ENCODE measurements around the gene DEXI. TPM values are rescaled to one million over a fixed set of nuclear protein-coding genes. Genes with fewer than 3 reads are reported as not detected.
"Not testable (repeated sequence)": the region's sequence is repeated elsewhere in the genome, so short reads cannot be mapped to it uniquely, and the experiment has no call there.

The DEXI gene
- total and polyA plus RNA-seq, 9 donors, result 46.8 to 64.5 (median 52.3) TPM

DNA sequence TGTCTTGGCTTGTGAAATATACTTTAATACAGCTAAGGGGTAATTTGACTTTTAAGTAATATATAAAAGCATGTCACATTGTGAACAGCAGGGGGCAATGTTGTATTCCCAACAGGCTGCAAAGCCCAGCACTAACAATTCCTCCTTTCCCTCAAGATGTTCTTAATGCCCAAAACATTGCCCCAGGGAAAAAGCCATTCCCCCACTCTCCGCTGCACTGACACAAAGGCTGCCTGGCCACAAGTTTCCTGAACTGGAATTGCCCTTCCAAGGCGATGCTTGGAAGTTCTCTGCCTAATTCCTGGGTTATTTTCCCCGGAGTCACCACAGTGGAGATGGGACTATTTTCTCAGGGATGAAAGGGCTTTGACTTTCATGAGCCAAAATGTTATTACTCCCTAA is 29.3 kb upstream of the DEXI start:
- WGBS (ENCODE audit: insufficient coverage), result no CpG with 5 or more reads among the region's 3 CpGs
- DNase-seq, result peak; percentile 89
- Histone ChIP-seq H3K9me3 (replicated peaks; ENCODE audit: control insufficient read depth, low read depth, low read length) (no peaks in the 10 kb centered on the region), H3K4me3 (ENCODE audit: low read length) (no peak overlapping the region), H3K36me3 (ENCODE audit: control insufficient read depth, insufficient read depth, low read length) (peaks cover 25% of the 10 kb centered on the region), H3K4me1 (ENCODE audit: control insufficient read depth, insufficient read depth, low read length) (peaks cover 10% of the 10 kb centered on the region), H3K27me3 (ENCODE audit: control insufficient read depth, insufficient read depth, low read length) (no peaks in the 10 kb centered on the region), H3K27ac (ENCODE audit: low read length) (no peak overlapping the region)

GRCh38 chr16:10970065-10970464 is 27.8 kb upstream of the DEXI start:
- Histone ChIP-seq H3K27me3 (ENCODE audit: control insufficient read depth, insufficient read depth, low read length) (no peaks in the 10 kb centered on the region), H3K4me3 (ENCODE audit: low read length) (no peak overlapping the region), H3K36me3 (ENCODE audit: control insufficient read depth, insufficient read depth, low read length) (peaks cover 24% of the 10 kb centered on the region), H3K9me3 (replicated peaks; ENCODE audit: control insufficient read depth, low read depth, low read length) (no peaks in the 10 kb centered on the region), H3K4me1 (ENCODE audit: control insufficient read depth, insufficient read depth, low read length) (peaks cover 8% of the 10 kb centered on the region), H3K27ac (ENCODE audit: low read length) (no peak overlapping the region)
- no peak for DNase-seq
- 53% methylated on average over 2 of the region's 2 CpGs for WGBS (ENCODE audit: insufficient coverage)

GRCh38 chr16:10969615-10970014 is 27.3 kb upstream of the DEXI start:
- no peaks in the 10 kb centered on the region for H3K27me3 ChIP-seq (ENCODE audit: control insufficient read depth, insufficient read depth, low read length)
- no peak for DNase-seq
- H3K27ac ChIP-seq (ENCODE audit: low read length), result no peak overlapping the region
- peaks cover 8% of the 10 kb centered on the region for H3K4me1 ChIP-seq (ENCODE audit: control insufficient read depth, insufficient read depth, low read length)
- no CpG with 5 or more reads among the region's 1 CpG for WGBS (ENCODE audit: insufficient coverage)
- peaks cover 24% of the 10 kb centered on the region for H3K36me3 ChIP-seq (ENCODE audit: control insufficient read depth, insufficient read depth, low read length)
- no peak overlapping the region for H3K4me3 ChIP-seq (ENCODE audit: low read length)
- no peaks in the 10 kb centered on the region for H3K9me3 ChIP-seq (replicated peaks; ENCODE audit: control insufficient read depth, low read depth, low read length)

DNA sequence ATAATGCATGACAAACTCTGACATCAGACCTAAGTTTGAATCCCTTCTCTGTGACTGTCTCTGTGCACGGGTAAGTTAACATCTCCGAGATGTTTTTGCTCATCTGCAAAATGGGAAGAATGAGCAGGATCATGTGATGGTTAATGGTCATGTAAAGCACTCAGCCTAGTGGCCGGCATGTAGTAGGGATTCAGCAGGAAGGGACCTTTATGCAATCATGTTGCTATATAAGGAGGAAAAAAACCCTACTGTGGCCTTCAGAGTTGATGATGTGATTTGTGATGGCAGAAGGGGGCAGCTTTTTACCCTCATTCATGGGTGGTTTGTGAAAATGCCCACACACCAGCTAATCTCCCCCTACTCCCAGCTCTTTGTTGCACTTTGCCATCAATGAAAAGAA is 26.2 kb upstream of the DEXI start:
- peaks cover 26% of the 10 kb centered on the region for H3K36me3 ChIP-seq (ENCODE audit: control insufficient read depth, insufficient read depth, low read length)
- peaks cover 12% of the 10 kb centered on the region for H3K4me1 ChIP-seq (ENCODE audit: control insufficient read depth, insufficient read depth, low read length)
- no peak overlapping the region for H3K4me3 ChIP-seq (ENCODE audit: low read length)
- DNase-seq, result no peak
- 83% methylated on average over 3 of the region's 3 CpGs for WGBS (ENCODE audit: insufficient coverage)
- H3K27me3 ChIP-seq (ENCODE audit: control insufficient read depth, insufficient read depth, low read length), result no peaks in the 10 kb centered on the region
- no peak overlapping the region for H3K27ac ChIP-seq (ENCODE audit: low read length)
- no peaks in the 10 kb centered on the region for H3K9me3 ChIP-seq (replicated peaks; ENCODE audit: control insufficient read depth, low read depth, low read length)

GRCh38 chr16:10967986-10968385 is 25.7 kb upstream of the DEXI start:
- no peaks in the 10 kb centered on the region for H3K9me3 ChIP-seq (replicated peaks; ENCODE audit: control insufficient read depth, low read depth, low read length)
- no peaks in the 10 kb centered on the region for H3K27me3 ChIP-seq (ENCODE audit: control insufficient read depth, insufficient read depth, low read length)
- peaks cover 12% of the 10 kb centered on the region for H3K4me1 ChIP-seq (ENCODE audit: control insufficient read depth, insufficient read depth, low read length)
- no peak for DNase-seq
- H3K27ac ChIP-seq (ENCODE audit: low read length), result no peak overlapping the region
- H3K36me3 ChIP-seq (ENCODE audit: control insufficient read depth, insufficient read depth, low read length), result peaks cover 27% of the 10 kb centered on the region
- H3K4me3 ChIP-seq (ENCODE audit: low read length), result no peak overlapping the region
- 80% methylated on average over 5 of the region's 5 CpGs for WGBS (ENCODE audit: insufficient coverage)

- not testable (repeated sequence) for H3K9me3 ChIP-seq (replicated peaks; ENCODE audit: control insufficient read depth, low read depth, low read length); H3K4me1 ChIP-seq (ENCODE audit: control insufficient read depth, insufficient read depth, low read length); H3K4me3 ChIP-seq (ENCODE audit: low read length); DNase-seq; H3K27me3 ChIP-seq (ENCODE audit: control insufficient read depth, insufficient read depth, low read length); H3K27ac ChIP-seq (ENCODE audit: low read length)
- 100% methylated on average over 1 of the region's 4 CpGs for WGBS (ENCODE audit: insufficient coverage)
- H3K36me3 ChIP-seq (ENCODE audit: control insufficient read depth, insufficient read depth, low read length), result peaks cover 32% of the 10 kb centered on the region
Observed at GRCh38 chr16:10966559-10966958, 24.3 kb upstream of the DEXI start.

- H3K27me3 ChIP-seq (ENCODE audit: control insufficient read depth, insufficient read depth, low read length), result no peaks in the 10 kb centered on the region
- WGBS (ENCODE audit: insufficient coverage), result 92% methylated on average over 3 of the region's 5 CpGs
- no peaks in the 10 kb centered on the region for H3K9me3 ChIP-seq (replicated peaks; ENCODE audit: control insufficient read depth, low read depth, low read length)
- H3K4me1 ChIP-seq (ENCODE audit: control insufficient read depth, insufficient read depth, low read length), result peaks cover 6% of the 10 kb centered on the region
- DNase-seq, result no peak
- H3K27ac ChIP-seq (ENCODE audit: low read length), result no peak overlapping the region
- H3K4me3 ChIP-seq (ENCODE audit: low read length), result no peak overlapping the region
- H3K36me3 ChIP-seq (ENCODE audit: control insufficient read depth, insufficient read depth, low read length), result peaks cover 32% of the 10 kb centered on the region
Observed at GRCh38 chr16:10966129-10966528, 23.9 kb upstream of the DEXI start.

- Histone ChIP-seq H3K36me3 (ENCODE audit: control insufficient read depth, insufficient read depth, low read length) (peaks cover 26% of the 10 kb centered on the region), H3K9me3 (replicated peaks; ENCODE audit: control insufficient read depth, low read depth, low read length) (no peaks in the 10 kb centered on the region), H3K4me3 (ENCODE audit: low read length) (no peak overlapping the region), H3K4me1 (ENCODE audit: control insufficient read depth, insufficient read depth, low read length) (peaks cover 6% of the 10 kb centered on the region), H3K27ac (ENCODE audit: low read length) (no peak overlapping the region), H3K27me3 (ENCODE audit: control insufficient read depth, insufficient read depth, low read length) (no peaks in the 10 kb centered on the region)
- WGBS (ENCODE audit: insufficient coverage), result no CpG with 5 or more reads among the region's 6 CpGs
- no peak for DNase-seq
Observed at GRCh38 chr16:10965440-10966061, 23.3 kb upstream of the DEXI start.

DNA sequence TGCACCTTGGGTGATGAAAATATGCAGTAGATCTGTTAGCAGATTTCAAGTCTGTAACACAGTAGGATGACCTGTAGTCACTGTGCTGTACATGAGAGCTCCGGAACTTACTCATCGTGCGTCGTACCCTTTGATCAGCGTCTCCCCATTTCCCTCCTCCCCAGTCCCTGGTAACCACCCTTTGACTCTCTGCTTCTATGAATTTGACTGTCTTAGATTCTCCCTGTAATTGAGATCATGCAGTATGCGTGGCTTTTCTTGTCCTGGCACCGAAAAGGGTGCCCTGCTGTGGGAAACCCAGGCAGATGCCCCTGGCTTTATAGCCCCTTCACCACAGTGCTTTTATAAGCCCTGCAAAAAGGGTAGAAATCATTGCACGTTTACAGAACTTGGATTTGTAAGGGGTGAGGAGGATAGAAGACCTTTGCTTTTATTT is 22.6 kb upstream of the DEXI start:
- WGBS (ENCODE audit: insufficient coverage), result 96% methylated on average over 7 of the region's 8 CpGs
- no peak overlapping the region for H3K27ac ChIP-seq (ENCODE audit: low read length)

DNA sequence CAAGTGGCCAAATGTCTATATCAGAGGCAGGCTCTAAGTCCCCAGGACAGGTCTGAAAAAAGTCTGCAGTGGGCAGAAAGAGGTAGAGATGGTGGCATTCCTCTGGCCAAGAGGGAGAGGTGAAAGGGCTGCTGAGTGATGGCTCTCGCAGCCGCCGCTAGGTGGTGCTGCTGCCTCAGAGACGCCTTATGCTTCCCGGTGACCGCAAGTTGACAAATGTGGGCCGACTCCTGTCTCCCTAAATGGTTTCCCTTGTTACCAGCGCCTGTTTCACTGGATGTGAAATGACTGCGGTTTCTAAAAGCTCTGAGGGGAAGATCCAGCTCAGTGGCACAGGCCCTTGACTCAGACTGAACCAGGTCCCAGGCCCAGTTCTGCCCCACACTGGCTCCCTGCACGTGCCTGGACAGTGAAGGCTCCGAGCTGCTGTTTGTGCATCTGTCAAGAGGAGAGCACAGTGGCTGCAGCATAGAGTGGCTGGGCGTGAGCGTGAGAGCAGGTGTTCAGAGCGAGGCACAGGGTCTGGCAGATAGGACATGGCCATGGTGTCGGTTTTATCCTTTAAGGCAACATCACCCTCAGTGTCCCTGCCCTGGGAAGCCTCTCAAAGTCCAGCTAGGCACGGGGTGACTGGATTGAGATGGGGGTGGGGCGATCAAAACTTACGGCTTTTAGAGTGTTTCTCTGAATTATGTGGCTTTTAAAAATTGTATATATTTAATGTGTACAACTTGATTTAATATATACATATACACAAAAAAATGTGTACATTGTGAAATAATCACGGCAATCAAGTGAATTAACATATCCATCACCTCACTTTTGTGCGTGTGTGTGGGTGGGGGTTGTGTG is 22.0 kb upstream of the DEXI start:
- 17% methylated on average over 13 of the region's 20 CpGs for WGBS (ENCODE audit: insufficient coverage)
- no peak overlapping the region for H3K27ac ChIP-seq (ENCODE audit: low read length)

More for the DNA sequence above, 22.6 kb upstream of the DEXI start:
- Histone ChIP-seq H3K4me1 (ENCODE audit: control insufficient read depth, insufficient read depth, low read length) (peaks cover 6% of the 10 kb centered on the region), H3K4me3 (ENCODE audit: low read length) (no peak overlapping the region), H3K9me3 (replicated peaks; ENCODE audit: control insufficient read depth, low read depth, low read length) (no peaks in the 10 kb centered on the region), H3K27me3 (ENCODE audit: control insufficient read depth, insufficient read depth, low read length) (no peaks in the 10 kb centered on the region), H3K36me3 (ENCODE audit: control insufficient read depth, insufficient read depth, low read length) (peaks cover 24% of the 10 kb centered on the region)
- DNase-seq, result no peak

More for the DNA sequence above, 22.0 kb upstream of the DEXI start:
- H3K4me3 ChIP-seq (ENCODE audit: low read length), result no peak overlapping the region
- no peaks in the 10 kb centered on the region for H3K9me3 ChIP-seq (replicated peaks; ENCODE audit: control insufficient read depth, low read depth, low read length)
- peaks cover 24% of the 10 kb centered on the region for H3K36me3 ChIP-seq (ENCODE audit: control insufficient read depth, insufficient read depth, low read length)
- peak; percentile 86 for DNase-seq
- no peaks in the 10 kb centered on the region for H3K27me3 ChIP-seq (ENCODE audit: control insufficient read depth, insufficient read depth, low read length)
- H3K4me1 ChIP-seq (ENCODE audit: control insufficient read depth, insufficient read depth, low read length), result peaks cover 6% of the 10 kb centered on the region
